HG03575 (cell line): ENCODE results near the gene FUT6.
"Not testable (repeated sequence)": the region's sequence is repeated elsewhere in the genome, so short reads cannot be mapped to it uniquely, and the experiment has no call there.

Source experiments
- ATAC-seq: cut with Tn5 transposase; IDR thresholded peaks from one replicate; pipeline ENCODE4 v1.9.1; 2021; ENCODE audit not compliant: unreplicated experiment, insufficient number of reproducible peaks, low FRiP score; ENCODE audit errors: extremely low read depth

The FUT6 gene, protein sequence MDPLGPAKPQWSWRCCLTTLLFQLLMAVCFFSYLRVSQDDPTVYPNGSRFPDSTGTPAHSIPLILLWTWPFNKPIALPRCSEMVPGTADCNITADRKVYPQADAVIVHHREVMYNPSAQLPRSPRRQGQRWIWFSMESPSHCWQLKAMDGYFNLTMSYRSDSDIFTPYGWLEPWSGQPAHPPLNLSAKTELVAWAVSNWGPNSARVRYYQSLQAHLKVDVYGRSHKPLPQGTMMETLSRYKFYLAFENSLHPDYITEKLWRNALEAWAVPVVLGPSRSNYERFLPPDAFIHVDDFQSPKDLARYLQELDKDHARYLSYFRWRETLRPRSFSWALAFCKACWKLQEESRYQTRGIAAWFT

GRCh38 chr19:5839065-5840017 is at the start of gene FUT6:
Gene FUT6, minus strand, starts transcription at chr19:5839702. Its CDS starts 7,135 bp downstream, at chr19:5832567.
- no peak for ATAC-seq

DNA sequence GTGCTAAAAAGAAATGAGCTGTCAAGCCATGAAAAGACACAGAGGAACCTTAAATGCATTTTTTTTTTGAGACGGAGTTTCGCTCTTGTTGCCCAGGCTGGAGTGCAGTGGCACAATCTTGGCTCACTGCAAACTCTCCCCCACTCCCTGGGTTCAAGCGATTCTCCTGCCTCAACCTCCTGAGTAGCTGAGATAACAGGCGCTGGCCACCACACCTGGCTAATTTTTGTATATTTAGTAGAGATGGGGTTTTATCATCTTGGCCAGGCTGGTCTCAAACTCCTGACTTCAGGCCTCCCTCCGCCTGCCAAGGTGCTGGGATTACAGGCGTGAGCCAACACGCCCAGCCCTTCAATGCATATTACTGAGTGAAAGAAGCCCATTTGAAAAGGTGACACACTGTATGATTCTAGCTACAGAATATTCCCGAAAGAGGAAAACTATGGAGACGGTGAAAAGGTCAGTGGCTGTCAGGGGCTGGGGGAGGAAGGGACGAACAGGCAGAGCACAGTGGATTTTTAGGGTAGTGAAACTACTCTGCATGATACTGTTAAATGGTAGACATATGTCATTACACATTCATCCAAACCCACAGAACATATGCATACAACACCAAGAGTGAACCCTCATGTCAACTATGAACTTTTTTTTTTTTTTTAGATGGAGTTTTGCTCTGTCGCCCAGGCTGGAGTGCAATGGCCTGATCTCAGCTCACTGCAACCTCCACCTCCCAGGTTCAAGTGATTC is 44.7 kb upstream of the FUT6 start:
- ATAC-seq: not testable (repeated sequence)

DNA sequence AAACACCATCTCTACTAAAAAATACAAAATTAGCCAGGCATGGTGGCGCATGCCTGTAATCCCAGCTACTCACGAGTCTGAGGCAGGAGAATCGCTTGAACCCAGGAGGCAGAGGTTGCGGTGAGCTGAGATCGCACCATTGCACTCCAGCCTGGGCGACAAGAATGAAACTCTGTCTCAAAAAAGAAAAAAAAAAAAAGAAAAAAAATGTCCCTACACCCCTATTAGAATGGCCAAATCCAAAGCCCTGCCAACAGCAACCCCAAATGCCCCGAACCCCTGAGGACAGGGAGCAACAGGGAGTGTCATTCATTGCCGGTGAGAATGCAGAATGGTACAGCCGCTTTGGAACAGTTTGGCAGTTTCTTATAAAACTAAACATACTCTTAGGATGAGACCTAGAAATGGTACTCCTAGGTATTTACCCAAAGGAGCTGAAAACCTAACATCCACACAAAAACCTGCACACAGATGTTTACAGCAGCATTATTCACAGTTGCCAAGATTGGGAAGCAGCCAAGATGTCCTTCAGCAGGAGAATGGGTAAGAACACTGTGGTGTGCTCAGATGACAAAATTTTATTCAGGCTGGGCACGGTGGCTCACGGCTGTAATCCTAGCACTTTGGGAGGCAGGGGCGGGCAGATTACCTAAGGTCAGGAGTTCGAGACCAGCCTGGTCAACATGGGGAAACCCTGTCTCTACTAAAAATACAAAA is 43.8 kb upstream of the FUT6 start:
- not testable (repeated sequence) for ATAC-seq

DNA sequence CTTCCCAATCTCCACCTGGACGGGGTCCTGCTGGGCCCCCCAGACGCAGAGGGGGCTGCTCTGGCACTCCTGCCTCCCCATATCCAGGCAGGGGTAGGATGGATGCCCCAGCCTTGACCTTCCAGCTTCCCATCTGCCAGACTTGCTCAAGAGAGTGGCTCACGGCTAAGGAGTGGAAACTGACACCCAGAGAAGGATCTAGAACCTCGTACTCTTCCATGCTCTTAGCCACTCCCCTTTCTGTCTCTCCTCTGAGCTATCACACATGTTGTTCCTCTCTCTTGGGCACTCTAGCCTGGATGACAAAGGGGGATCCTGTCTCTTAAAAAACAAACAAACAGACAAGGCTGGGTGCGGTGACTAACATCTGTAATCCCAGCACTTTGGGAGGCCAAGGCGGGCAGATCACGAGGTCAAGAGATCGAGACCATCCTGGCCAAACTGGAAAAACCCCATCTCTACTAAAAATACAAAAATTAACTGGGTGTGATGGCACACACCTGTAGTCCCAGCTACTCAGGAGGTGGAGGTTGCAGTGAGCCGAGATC is 43.0 kb upstream of the FUT6 start:
- no peak for ATAC-seq

DNA sequence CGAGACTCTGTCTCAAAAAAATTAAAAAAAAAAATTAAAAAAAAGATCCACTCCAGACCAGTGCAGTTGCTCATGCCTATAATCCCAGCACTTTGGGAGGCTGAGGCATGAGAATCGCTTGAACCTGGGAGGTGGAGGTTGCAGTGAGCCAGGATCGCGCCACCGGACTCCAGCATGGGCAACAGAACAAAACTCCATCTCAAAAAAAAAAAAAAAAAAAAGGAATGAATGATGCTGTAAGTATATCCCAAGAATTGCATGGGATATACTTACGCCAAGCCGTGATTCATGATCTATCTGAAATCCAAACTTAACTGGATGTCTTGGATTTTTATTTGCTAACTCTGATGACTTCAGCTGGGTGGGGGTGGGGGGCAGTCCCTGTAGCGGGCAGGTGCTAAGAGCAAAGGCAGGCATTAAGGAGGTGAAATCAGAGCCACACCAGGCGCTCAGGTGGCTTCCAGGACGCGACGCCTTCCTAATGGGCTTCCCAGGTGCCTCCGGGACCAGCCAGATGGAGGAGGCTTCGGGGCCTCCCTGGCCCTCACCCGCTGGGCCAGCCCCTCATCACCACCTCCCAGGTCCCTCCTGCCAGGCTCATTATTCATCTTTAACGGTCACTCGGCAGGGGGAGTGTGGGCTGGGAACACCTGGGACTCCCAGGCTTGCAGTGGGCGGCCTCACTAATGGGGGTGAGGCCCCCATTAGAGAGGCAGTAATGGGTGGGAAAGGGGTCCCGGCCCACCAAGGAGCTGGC is 42.2 kb upstream of the FUT6 start:
- ATAC-seq: no peak

DNA sequence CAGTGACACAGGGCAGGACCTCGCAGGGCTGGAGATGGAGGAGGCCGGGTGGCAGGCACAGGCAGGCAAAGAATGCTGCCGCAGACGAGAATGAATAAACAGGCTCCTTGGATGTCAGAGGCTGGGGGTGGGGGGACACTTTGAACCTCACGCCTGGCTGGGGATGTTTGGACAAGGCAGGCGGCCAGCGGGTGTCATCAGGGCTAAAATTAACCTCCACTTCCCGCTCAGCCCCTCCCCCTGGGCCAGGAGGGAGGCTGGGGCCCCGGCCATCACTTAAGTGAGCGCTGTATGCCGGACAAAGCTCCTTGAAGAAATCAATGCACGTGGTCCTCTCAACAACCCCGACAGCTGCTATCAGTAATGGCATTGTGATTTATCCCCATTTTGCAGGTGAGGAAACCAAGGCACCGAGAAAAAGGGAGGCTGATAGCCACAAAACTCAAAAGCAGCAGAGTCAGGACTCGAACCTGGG is 41.1 kb upstream of the FUT6 start:
- ATAC-seq: no peak

GRCh38 chr19:5880196-5880595 is 40.7 kb upstream of the FUT6 start:
- ATAC-seq: no peak

DNA sequence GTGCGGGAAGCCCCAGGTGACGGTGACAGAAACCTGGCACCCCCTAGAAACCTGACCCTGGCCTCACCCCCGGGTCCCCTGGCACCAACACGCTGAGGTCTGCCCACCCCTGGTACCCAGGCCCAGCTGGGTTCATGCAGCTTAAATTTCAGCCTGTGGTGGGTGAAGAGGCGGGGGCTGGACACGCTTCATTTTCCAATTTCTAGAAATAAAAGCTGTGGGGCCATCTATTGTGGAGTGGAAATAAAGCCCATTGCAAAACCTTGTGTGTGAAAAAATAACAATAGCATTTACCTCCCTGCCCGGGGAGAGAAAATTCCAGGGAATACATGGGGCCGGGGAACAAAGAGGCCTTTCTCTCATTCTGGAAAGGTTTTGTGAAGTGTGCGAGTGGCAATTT is 38.4 kb upstream of the FUT6 start:
- ATAC-seq: no peak

GRCh38 chr19:5877427-5877826 is 37.9 kb upstream of the FUT6 start:
- no peak for ATAC-seq

DNA sequence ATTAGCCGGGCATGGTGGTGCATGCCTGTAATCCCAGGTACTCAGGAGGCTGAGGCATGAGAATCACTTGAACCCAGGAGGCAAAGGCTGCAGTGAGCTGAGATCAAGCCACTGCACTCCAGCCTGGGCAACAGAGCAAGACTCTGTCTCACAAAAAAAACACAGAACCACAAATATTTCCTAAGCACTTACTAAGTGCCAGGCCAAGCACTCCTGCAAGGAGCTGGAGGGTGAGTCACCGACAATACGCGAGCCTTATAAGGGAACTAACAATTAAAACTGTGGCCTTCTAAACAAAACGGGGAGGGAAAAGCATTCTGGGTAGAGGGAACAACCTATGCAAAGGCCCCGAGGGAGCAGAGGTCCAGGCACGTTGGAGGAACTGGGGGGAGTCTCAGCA is 35.0 kb upstream of the FUT6 start:
- not testable (repeated sequence) for ATAC-seq

- no peak for ATAC-seq
Measured at GRCh38 chr19:5873617-5874199, 34.2 kb upstream of the FUT6 start.

GRCh38 chr19:5870986-5871394 is 31.5 kb upstream of the FUT6 start:
- ATAC-seq: no peak

DNA sequence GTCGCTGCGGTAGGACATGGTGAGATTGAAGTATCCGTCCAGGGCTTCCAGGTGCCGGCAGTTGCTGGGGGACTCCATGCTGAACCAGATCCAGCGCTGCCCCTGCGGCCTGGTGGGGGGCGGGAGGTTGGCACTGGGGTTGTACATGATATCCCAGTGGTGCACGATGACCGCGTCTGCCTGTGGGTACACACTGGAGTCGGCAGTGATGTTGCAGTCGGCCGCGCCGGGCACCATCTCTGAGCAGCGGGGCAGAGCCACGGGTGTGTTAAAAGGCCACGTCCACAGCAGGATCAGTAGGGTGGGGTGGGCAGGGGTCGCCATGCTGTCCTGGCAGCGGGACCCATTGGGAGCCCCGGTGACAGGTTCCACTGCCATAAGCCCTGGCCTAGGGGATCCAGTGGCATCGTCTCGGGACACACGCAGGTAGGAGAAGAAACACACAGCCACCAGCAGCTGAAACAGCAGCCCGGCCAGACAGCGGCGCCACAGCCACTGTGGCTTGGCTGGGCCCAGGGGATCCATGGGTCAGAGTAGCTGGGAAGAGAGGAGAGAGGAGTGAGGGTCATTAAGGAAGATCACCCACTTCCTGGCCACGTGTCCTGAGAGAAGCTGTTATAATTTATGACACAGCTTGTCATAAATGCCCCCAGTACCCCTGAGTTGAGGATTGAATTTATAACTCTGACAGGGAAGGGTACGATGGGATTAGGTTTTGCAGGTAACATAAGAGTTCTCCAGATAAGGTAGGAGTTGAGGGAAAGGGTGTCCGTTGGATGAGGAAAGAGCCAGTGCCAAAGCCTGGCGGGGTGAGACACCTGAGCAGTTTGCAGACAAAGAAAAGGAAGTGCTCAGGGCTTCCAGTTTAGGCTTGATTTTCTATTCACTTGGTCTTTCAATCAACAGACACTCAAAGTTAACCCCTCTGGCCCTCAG is 28.0 kb upstream of the FUT6 start:
- no peak for ATAC-seq

- no peak for ATAC-seq
Measured at GRCh38 chr19:5865772-5866171, 26.3 kb upstream of the FUT6 start.

GRCh38 chr19:5864725-5865486 is 25.4 kb upstream of the FUT6 start:
- no peak for ATAC-seq
